ENCODE data around the gene PSMB5.

Gene PSMB5

DNA sequence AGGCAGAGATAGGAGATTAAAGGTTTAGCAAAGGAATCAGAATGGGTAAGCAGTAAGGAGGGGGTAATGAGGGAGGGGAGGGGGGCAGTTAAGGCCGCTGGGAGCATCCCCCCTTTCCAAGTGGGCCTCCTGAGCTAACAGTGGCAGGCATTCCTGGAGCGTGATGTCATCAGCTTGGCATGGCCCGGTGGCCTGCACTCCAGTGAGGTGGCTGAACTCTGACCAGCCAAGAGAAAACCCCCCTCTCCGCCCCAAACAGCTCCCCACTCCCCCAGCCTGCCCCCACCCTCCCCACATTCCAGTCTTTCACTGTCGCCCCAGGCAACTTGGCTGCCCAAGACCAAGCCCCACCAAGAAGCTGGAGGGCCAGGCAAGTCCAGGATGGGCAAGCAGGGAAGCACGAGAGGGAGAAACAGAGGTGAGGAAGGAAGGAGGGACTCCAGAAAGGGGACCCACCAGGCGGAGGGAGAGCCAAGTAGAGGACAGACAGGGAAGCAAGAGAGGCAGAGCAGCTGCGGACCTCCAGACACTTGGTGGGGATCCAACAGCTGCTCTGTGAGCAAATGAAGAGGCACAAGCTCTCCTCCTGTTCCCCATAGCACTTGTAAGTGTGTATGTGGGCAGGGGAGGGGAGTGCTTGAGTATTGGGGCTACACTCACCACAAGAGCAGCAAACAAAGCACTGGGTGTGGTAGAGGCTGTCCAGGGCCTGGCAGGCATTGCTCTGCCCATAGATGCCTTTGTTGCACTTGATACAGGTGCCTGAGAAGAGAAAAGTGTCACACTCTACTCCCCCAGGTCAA, 56.8 kb downstream of the PSMB5 start (continued):
- TF ChIP-seq, protein P1, sequence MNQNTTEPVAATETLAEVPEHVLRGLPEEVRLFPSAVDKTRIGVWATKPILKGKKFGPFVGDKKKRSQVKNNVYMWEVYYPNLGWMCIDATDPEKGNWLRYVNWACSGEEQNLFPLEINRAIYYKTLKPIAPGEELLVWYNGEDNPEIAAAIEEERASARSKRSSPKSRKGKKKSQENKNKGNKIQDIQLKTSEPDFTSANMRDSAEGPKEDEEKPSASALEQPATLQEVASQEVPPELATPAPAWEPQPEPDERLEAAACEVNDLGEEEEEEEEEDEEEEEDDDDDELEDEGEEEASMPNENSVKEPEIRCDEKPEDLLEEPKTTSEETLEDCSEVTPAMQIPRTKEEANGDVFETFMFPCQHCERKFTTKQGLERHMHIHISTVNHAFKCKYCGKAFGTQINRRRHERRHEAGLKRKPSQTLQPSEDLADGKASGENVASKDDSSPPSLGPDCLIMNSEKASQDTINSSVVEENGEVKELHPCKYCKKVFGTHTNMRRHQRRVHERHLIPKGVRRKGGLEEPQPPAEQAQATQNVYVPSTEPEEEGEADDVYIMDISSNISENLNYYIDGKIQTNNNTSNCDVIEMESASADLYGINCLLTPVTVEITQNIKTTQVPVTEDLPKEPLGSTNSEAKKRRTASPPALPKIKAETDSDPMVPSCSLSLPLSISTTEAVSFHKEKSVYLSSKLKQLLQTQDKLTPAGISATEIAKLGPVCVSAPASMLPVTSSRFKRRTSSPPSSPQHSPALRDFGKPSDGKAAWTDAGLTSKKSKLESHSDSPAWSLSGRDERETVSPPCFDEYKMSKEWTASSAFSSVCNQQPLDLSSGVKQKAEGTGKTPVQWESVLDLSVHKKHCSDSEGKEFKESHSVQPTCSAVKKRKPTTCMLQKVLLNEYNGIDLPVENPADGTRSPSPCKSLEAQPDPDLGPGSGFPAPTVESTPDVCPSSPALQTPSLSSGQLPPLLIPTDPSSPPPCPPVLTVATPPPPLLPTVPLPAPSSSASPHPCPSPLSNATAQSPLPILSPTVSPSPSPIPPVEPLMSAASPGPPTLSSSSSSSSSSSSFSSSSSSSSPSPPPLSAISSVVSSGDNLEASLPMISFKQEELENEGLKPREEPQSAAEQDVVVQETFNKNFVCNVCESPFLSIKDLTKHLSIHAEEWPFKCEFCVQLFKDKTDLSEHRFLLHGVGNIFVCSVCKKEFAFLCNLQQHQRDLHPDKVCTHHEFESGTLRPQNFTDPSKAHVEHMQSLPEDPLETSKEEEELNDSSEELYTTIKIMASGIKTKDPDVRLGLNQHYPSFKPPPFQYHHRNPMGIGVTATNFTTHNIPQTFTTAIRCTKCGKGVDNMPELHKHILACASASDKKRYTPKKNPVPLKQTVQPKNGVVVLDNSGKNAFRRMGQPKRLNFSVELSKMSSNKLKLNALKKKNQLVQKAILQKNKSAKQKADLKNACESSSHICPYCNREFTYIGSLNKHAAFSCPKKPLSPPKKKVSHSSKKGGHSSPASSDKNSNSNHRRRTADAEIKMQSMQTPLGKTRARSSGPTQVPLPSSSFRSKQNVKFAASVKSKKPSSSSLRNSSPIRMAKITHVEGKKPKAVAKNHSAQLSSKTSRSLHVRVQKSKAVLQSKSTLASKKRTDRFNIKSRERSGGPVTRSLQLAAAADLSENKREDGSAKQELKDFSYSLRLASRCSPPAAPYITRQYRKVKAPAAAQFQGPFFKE (tag by site-specific recombination; IDR thresholded peaks at IDR 0.05; ENCODE audit: borderline replicate concordance): no peak
- TF ChIP-seq SALL2 (tag by site-specific recombination; IDR thresholded peaks at IDR 0.05; ENCODE audit: borderline replicate concordance): no peak
- TF ChIP-seq, protein P2, sequence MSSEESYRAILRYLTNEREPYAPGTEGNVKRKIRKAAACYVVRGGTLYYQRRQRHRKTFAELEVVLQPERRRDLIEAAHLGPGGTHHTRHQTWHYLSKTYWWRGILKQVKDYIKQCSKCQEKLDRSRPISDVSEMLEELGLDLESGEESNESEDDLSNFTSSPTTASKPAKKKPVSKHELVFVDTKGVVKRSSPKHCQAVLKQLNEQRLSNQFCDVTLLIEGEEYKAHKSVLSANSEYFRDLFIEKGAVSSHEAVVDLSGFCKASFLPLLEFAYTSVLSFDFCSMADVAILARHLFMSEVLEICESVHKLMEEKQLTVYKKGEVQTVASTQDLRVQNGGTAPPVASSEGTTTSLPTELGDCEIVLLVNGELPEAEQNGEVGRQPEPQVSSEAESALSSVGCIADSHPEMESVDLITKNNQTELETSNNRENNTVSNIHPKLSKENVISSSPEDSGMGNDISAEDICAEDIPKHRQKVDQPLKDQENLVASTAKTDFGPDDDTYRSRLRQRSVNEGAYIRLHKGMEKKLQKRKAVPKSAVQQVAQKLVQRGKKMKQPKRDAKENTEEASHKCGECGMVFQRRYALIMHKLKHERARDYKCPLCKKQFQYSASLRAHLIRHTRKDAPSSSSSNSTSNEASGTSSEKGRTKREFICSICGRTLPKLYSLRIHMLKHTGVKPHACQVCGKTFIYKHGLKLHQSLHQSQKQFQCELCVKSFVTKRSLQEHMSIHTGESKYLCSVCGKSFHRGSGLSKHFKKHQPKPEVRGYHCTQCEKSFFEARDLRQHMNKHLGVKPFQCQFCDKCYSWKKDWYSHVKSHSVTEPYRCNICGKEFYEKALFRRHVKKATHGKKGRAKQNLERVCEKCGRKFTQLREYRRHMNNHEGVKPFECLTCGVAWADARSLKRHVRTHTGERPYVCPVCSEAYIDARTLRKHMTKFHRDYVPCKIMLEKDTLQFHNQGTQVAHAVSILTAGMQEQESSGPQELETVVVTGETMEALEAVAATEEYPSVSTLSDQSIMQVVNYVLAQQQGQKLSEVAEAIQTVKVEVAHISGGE (tag by site-specific recombination; conservative IDR thresholded peaks at IDR 0.05; ENCODE audit: low read depth): no peak
- TF ChIP-seq ZNF701 (tag by site-specific recombination; IDR thresholded peaks at IDR 0.05): no peak
- no peak for TF ChIP-seq MZF1 (tag by site-specific recombination; IDR thresholded peaks at IDR 0.05; ENCODE audit: borderline replicate concordance)
- no peak for TF ChIP-seq ZNF530 (tag by site-specific recombination; IDR thresholded peaks at IDR 0.05; ENCODE audit: low read depth)
- no peak for TF ChIP-seq ZNF394 (tag by site-specific recombination; IDR thresholded peaks at IDR 0.05; ENCODE audit: borderline replicate concordance)
- no peak for TF ChIP-seq HOXA7 (CRISPR knock-in tag; IDR thresholded peaks at IDR 0.05; ENCODE audit: borderline replicate concordance)
- TF ChIP-seq ZNF76 (tag by site-specific recombination; IDR thresholded peaks at IDR 0.05; ENCODE audit: borderline replicate concordance, low read depth): peak; percentile 42; the same call in 1 of the 2 replicates
- TF ChIP-seq, protein P3, sequence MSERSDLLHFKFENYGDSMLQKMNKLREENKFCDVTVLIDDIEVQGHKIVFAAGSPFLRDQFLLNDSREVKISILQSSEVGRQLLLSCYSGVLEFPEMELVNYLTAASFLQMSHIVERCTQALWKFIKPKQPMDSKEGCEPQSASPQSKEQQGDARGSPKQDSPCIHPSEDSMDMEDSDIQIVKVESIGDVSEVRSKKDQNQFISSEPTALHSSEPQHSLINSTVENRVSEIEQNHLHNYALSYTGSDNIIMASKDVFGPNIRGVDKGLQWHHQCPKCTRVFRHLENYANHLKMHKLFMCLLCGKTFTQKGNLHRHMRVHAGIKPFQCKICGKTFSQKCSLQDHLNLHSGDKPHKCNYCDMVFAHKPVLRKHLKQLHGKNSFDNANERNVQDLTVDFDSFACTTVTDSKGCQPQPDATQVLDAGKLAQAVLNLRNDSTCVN (tag by site-specific recombination; optimal IDR thresholded peaks at IDR 0.05): no peak
- no peak for TF ChIP-seq ZNF837 (tag by site-specific recombination; IDR thresholded peaks at IDR 0.05)
- TF ChIP-seq, protein P4, sequence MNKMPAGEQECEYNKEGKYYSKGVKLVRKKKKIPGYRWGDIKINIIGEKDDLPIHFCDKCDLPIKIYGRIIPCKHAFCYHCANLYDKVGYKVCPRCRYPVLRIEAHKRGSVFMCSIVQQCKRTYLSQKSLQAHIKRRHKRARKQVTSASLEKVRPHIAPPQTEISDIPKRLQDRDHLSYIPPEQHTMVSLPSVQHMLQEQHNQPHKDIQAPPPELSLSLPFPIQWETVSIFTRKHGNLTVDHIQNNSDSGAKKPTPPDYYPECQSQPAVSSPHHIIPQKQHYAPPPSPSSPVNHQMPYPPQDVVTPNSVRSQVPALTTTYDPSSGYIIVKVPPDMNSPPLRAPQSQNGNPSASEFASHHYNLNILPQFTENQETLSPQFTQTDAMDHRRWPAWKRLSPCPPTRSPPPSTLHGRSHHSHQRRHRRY (tag by site-specific recombination; IDR thresholded peaks at IDR 0.05): no peak
- 0 out of 2 replicates have a peak, but pooled peaks have one; percentile 30 for TF ChIP-seq ZNF324 (tag by site-specific recombination; IDR thresholded peaks at IDR 0.05)
- TF ChIP-seq ZNF174 (tag by site-specific recombination; IDR thresholded peaks at IDR 0.05): no peak
- no peak for TF ChIP-seq ZNF510 (tag by site-specific recombination; IDR thresholded peaks at IDR 0.05; ENCODE audit: insufficient replicate concordance)
- TF ChIP-seq SCRT2 (tag by site-specific recombination; IDR thresholded peaks at IDR 0.05): no peak
- TF ChIP-seq ZNF24 (tag by site-specific recombination; IDR thresholded peaks at IDR 0.05): no peak
- TF ChIP-seq ZNF266 (tag by site-specific recombination; IDR thresholded peaks at IDR 0.05; ENCODE audit: low read depth): no peak
- TF ChIP-seq, protein P5, sequence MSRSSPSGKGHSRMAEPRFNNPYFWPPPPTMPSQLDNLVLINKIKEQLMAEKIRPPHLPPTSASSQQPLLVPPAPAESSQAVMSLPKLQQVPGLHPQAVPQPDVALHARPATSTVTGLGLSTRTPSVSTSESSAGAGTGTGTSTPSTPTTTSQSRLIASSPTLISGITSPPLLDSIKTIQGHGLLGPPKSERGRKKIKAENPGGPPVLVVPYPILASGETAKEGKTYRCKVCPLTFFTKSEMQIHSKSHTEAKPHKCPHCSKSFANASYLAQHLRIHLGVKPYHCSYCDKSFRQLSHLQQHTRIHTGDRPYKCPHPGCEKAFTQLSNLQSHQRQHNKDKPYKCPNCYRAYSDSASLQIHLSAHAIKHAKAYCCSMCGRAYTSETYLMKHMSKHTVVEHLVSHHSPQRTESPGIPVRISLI (tag by site-specific recombination; IDR thresholded peaks at IDR 0.05): no peak
- no peak for TF ChIP-seq ZNF776 (tag by site-specific recombination; IDR thresholded peaks at IDR 0.05; ENCODE audit: borderline replicate concordance)
- TF ChIP-seq REST (tag by site-specific recombination; IDR thresholded peaks at IDR 0.05): no peak
- TF ChIP-seq ZNF792 (tag by site-specific recombination; IDR thresholded peaks at IDR 0.05): no peak

All from HEK293 (cell line).